Measurements from ENCODE around the gene TWSG1. TPM values are rescaled to one million over a fixed set of nuclear protein-coding genes. Genes with fewer than 3 reads are reported as not detected.
"Not testable (repeated sequence)": the region's sequence is repeated elsewhere in the genome, so short reads cannot be mapped to it uniquely, and the experiment has no call there.

Gene TWSG1
- total RNA-seq, 1 donor from 2014 or later, result 30.3 TPM

DNA sequence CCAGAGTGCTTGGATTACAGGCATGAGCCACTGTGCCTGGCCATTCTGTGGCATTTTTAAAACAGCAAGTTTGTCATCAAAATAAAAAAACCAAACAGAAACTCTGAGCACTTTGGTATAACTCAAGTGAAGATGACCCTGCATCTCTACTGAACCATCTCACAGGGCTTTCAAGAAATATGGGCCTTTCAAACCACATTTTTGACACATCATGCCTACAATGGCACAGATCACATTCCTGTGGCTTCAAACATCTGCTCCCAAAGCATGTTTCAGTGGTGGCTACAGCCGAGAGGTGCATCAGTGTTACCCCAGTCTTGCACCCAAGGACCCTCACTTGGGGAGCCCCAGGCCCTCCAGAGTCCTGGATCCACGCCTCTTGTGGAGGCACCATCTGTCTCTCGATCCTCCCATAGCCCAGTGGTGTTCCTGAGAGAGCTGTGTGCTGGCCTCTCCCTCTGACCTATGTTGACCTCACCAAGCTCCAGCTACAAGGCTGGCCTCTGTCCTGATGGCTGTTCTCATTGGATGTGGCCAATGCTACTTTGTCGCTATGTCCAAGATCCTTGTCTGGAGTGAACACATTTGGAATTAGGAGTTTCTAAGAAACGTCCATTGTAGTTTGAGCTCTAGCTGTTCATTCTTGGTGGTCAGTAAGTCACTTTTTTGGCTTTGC lies 85.5 kb downstream of the TWSG1 start:
- Histone ChIP-seq H3K27me3 (ENCODE audit: control insufficient read depth in 3 of 3, insufficient read depth in 3 of 3, low read length in 3 of 3) (no peaks in the 10 kb centered on the region), H3K4me1 (ENCODE audit: control insufficient read depth in 3 of 3, insufficient read depth in 3 of 3, low read length in 3 of 3) (peaks cover 6 to 8% (median 8%) of the 10 kb centered on the region in 3 donors), H3K9ac (ENCODE audit: low read depth in 1 of 3, low read length in 3 of 3) (no peak overlapping the region), H3K27ac (ENCODE audit: low read depth, low read length) (no peak overlapping the region), H3K36me3 (ENCODE audit: control insufficient read depth in 3 of 3, insufficient read depth in 3 of 3, low read length in 3 of 3) (no peaks in the 10 kb centered on the region), H3K9me3 (ENCODE audit: control insufficient read depth in 3 of 3, low read length in 3 of 3) (no peaks in the 10 kb centered on the region), H3K4me3 (ENCODE audit: low read length in 3 of 3) (no peak overlapping the region)

GRCh38 chr18:9421096-9421900 lies 86.7 kb downstream of the TWSG1 start:
- Histone ChIP-seq H3K9me3 (ENCODE audit: control insufficient read depth in 3 of 3, low read length in 3 of 3) (no peaks in the 10 kb centered on the region), H3K27me3 (ENCODE audit: control insufficient read depth in 3 of 3, insufficient read depth in 3 of 3, low read length in 3 of 3) (no peaks in the 10 kb centered on the region), H3K27ac (ENCODE audit: low read depth, low read length) (no peak overlapping the region), H3K4me1 (ENCODE audit: control insufficient read depth in 3 of 3, insufficient read depth in 3 of 3, low read length in 3 of 3) (peaks cover 6 to 8% (median 8%) of the 10 kb centered on the region in 3 donors), H3K36me3 (ENCODE audit: control insufficient read depth in 3 of 3, insufficient read depth in 3 of 3, low read length in 3 of 3) (no peaks in the 10 kb centered on the region), H3K9ac (ENCODE audit: low read depth in 1 of 3, low read length in 3 of 3) (no peak overlapping the region), H3K4me3 (ENCODE audit: low read length in 3 of 3) (no peak overlapping the region)

GRCh38 chr18:9421901-9422327 lies 87.3 kb downstream of the TWSG1 start:
- peaks cover 6 to 7% (median 7%) of the 10 kb centered on the region in 3 donors for H3K4me1 ChIP-seq (ENCODE audit: control insufficient read depth in 3 of 3, insufficient read depth in 3 of 3, low read length in 3 of 3)
- H3K27me3 ChIP-seq (ENCODE audit: control insufficient read depth in 3 of 3, insufficient read depth in 3 of 3, low read length in 3 of 3), result no peaks in the 10 kb centered on the region
- H3K36me3 ChIP-seq (ENCODE audit: control insufficient read depth in 3 of 3, insufficient read depth in 3 of 3, low read length in 3 of 3), result no peaks in the 10 kb centered on the region
- no peak overlapping the region for H3K4me3 ChIP-seq (ENCODE audit: low read length in 3 of 3)
- no peaks in the 10 kb centered on the region for H3K9me3 ChIP-seq (ENCODE audit: control insufficient read depth in 3 of 3, low read length in 3 of 3)
- H3K27ac ChIP-seq (ENCODE audit: low read depth, low read length), result no peak overlapping the region
- no peak overlapping the region for H3K9ac ChIP-seq (ENCODE audit: low read depth in 1 of 3, low read length in 3 of 3)

GRCh38 chr18:9422816-9423519 lies 88.4 kb downstream of the TWSG1 start:
- Histone ChIP-seq H3K4me1 (ENCODE audit: control insufficient read depth in 3 of 3, insufficient read depth in 3 of 3, low read length in 3 of 3) (no peaks in the 10 kb centered on the region), H3K36me3 (ENCODE audit: control insufficient read depth in 3 of 3, insufficient read depth in 3 of 3, low read length in 3 of 3) (no peaks in the 10 kb centered on the region), H3K9ac (ENCODE audit: low read depth in 1 of 3, low read length in 3 of 3) (no peak overlapping the region), H3K4me3 (ENCODE audit: low read length in 3 of 3) (no peak overlapping the region), H3K27ac (ENCODE audit: low read depth, low read length) (no peak overlapping the region), H3K27me3 (ENCODE audit: control insufficient read depth in 3 of 3, insufficient read depth in 3 of 3, low read length in 3 of 3) (no peaks in the 10 kb centered on the region), H3K9me3 (ENCODE audit: control insufficient read depth in 3 of 3, low read length in 3 of 3) (no peaks in the 10 kb centered on the region)

DNA sequence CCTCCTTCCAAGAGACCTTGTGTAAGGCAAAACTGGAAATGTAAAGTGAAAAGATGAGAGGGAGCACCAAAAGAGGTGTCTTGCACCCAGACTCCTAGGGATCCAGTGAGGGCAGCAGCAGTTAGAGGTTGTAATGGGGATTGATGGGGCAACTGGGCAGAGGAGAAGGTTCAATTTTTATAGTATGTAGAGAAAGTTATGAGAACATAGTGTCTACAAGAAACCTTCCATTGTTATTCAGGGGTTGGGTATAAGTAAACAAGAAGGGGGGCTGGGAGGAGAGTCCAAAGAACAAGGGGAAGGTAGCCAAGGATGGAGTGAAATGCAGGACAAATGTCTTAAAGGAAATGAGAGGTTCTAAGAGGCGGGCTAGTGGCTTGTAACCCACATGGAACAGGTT lies 89.1 kb downstream of the TWSG1 start:
- not testable (repeated sequence) for H3K36me3 ChIP-seq (ENCODE audit: control insufficient read depth in 3 of 3, insufficient read depth in 3 of 3, low read length in 3 of 3); H3K9me3 ChIP-seq (ENCODE audit: control insufficient read depth in 3 of 3, low read length in 3 of 3); H3K4me1 ChIP-seq (ENCODE audit: control insufficient read depth in 3 of 3, insufficient read depth in 3 of 3, low read length in 3 of 3); H3K27ac ChIP-seq (ENCODE audit: low read depth, low read length); H3K4me3 ChIP-seq (ENCODE audit: low read length in 3 of 3); H3K9ac ChIP-seq (ENCODE audit: low read depth in 1 of 3, low read length in 3 of 3); H3K27me3 ChIP-seq (ENCODE audit: control insufficient read depth in 3 of 3, insufficient read depth in 3 of 3, low read length in 3 of 3)

- H3K9me3 ChIP-seq (ENCODE audit: control insufficient read depth in 3 of 3, low read length in 3 of 3); H3K4me1 ChIP-seq (ENCODE audit: control insufficient read depth in 3 of 3, insufficient read depth in 3 of 3, low read length in 3 of 3); H3K27ac ChIP-seq (ENCODE audit: low read depth, low read length); H3K9ac ChIP-seq (ENCODE audit: low read depth in 1 of 3, low read length in 3 of 3); H3K36me3 ChIP-seq (ENCODE audit: control insufficient read depth in 3 of 3, insufficient read depth in 3 of 3, low read length in 3 of 3); H3K27me3 ChIP-seq (ENCODE audit: control insufficient read depth in 3 of 3, insufficient read depth in 3 of 3, low read length in 3 of 3); H3K4me3 ChIP-seq (ENCODE audit: low read length in 3 of 3): not testable (repeated sequence)
These were observed 89.7 kb downstream of the TWSG1 start for GRCh38 chr18:9424235-9424634.

DNA sequence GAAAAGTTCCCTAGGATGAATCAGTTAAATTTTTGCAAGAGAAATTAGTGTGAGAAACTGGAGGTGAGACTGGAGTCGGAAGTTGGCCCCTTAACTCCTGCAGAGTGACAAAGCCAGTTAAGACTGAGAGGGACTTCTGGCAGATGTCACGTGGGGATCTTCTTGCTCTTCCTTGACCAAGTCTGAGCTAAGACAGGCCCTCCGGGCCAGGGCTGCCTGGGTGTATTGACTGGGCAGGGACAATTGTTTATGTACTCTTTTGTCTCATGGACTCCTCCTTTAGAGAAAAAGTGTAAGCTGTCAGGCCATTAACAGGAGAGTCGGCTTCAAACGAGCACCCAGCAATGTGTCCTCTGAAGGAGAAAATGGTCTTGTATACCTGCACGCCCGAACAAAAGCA lies 92.2 kb downstream of the TWSG1 start:
- H3K4me3 ChIP-seq (ENCODE audit: low read length in 3 of 3), result no peak overlapping the region
- H3K4me1 ChIP-seq (ENCODE audit: control insufficient read depth in 3 of 3, insufficient read depth in 3 of 3, low read length in 3 of 3), result peaks cover 0 to 3% (median 0%) of the 10 kb centered on the region in 3 donors
- no peak overlapping the region for H3K27ac ChIP-seq (ENCODE audit: low read depth, low read length)
- no peak overlapping the region for H3K9ac ChIP-seq (ENCODE audit: low read depth in 1 of 3, low read length in 3 of 3)
- no peaks in the 10 kb centered on the region for H3K27me3 ChIP-seq (ENCODE audit: control insufficient read depth in 3 of 3, insufficient read depth in 3 of 3, low read length in 3 of 3)
- no peaks in the 10 kb centered on the region for H3K9me3 ChIP-seq (ENCODE audit: control insufficient read depth in 3 of 3, low read length in 3 of 3)
- H3K36me3 ChIP-seq (ENCODE audit: control insufficient read depth in 3 of 3, insufficient read depth in 3 of 3, low read length in 3 of 3), result no peaks in the 10 kb centered on the region

DNA sequence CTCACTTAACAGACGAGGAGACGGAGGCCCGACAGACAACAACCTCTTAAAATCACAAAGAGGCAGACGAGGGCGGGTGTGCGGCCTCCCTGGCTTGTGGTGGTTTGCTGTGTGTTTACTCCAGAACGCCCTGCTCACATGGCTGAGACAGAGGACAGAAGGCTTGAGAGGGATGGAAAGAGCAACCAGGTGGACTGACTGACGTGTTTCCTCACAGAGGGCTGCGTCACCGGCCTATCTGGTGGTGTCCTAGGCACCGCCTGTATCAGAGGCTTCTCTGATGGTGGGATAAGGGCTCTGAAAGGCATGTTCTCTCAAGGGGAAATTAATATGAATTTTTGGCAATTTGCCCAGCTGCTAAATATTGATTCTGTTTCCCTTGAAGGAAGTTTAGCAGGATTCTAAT lies 93.7 kb downstream of the TWSG1 start:
- H3K36me3 ChIP-seq (ENCODE audit: control insufficient read depth in 3 of 3, insufficient read depth in 3 of 3, low read length in 3 of 3), result no peaks in the 10 kb centered on the region
- no peaks in the 10 kb centered on the region for H3K27me3 ChIP-seq (ENCODE audit: control insufficient read depth in 3 of 3, insufficient read depth in 3 of 3, low read length in 3 of 3)
- H3K9me3 ChIP-seq (ENCODE audit: control insufficient read depth in 3 of 3, low read length in 3 of 3), result no peaks in the 10 kb centered on the region
- no peak overlapping the region for H3K9ac ChIP-seq (ENCODE audit: low read depth in 1 of 3, low read length in 3 of 3)
- H3K27ac ChIP-seq (ENCODE audit: low read depth, low read length), result no peak overlapping the region
- no peak overlapping the region for H3K4me3 ChIP-seq (ENCODE audit: low read length in 3 of 3)
- H3K4me1 ChIP-seq (ENCODE audit: control insufficient read depth in 3 of 3, insufficient read depth in 3 of 3, low read length in 3 of 3), result peaks cover 0 to 3% (median 0%) of the 10 kb centered on the region in 3 donors

- Histone ChIP-seq H3K4me3 (ENCODE audit: low read length in 3 of 3) (no peak overlapping the region), H3K9ac (ENCODE audit: low read depth in 1 of 3, low read length in 3 of 3) (no peak overlapping the region), H3K27me3 (ENCODE audit: control insufficient read depth in 3 of 3, insufficient read depth in 3 of 3, low read length in 3 of 3) (no peaks in the 10 kb centered on the region), H3K36me3 (ENCODE audit: control insufficient read depth in 3 of 3, insufficient read depth in 3 of 3, low read length in 3 of 3) (no peaks in the 10 kb centered on the region), H3K27ac (ENCODE audit: low read depth, low read length) (no peak overlapping the region), H3K9me3 (ENCODE audit: control insufficient read depth in 3 of 3, low read length in 3 of 3) (no peaks in the 10 kb centered on the region), H3K4me1 (ENCODE audit: control insufficient read depth in 3 of 3, insufficient read depth in 3 of 3, low read length in 3 of 3) (peaks cover 0 to 3% (median 0%) of the 10 kb centered on the region in 3 donors)
These were observed 94.5 kb downstream of the TWSG1 start for GRCh38 chr18:9428862-9429661.
